Urothelium cell line (cell line): ENCODE results near the gene RALGPS1.
"Not testable (repeated sequence)": the region's sequence is repeated elsewhere in the genome, so short reads cannot be mapped to it uniquely, and the experiment has no call there.

ENCODE experiments used
- DNase-seq: peaks from one replicate; pipeline ENCODE4 v3.0.0; 2011; ENCODE audit warnings: low spot score, mixed read lengths
- FAIRE-seq: peaks from 2 replicates; lab custom pipeline; 2011; peaks lifted over from hg19 to GRCh38; lab: Jason Lieb, UNC

RALGPS1 gene

DNA sequence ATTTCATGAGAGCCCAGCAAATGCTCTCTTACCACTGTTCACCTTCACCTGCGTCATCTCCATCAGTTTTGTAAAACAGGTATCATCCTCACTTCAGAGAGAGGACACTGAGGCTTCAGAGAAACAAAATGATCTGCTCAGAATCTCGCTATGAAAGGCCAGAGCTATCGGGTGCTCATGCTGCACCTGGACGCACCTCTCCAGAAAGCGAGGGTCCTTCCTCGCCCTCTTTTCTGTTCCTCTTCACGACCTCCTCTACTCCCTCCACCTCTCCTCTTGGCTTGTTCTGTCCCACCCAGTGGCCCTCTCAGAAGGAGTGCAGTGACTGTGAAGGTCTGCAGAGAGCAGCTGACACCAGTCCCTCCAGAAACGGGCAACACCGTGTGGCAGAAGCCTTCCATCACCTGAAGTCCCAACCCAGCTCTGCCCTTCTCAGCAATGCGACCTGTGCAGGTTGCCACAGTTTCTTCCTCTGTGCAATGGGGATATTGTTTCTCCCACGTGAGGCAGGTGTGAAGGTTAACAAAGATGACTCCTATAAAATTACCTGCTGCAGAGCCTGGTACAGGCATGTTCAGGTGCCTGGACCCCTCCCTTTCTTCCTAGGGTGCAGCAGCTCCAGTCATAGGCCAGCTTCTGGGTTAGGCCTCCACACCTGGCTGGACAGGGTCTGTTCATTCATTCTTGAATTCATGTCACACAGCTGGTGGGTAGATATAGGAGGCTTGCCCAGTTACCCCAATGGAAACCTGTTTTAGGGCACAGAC, 253.2 kb downstream of the RALGPS1 start:
- DNase-seq (no peak), FAIRE-seq (no peak)

DNA sequence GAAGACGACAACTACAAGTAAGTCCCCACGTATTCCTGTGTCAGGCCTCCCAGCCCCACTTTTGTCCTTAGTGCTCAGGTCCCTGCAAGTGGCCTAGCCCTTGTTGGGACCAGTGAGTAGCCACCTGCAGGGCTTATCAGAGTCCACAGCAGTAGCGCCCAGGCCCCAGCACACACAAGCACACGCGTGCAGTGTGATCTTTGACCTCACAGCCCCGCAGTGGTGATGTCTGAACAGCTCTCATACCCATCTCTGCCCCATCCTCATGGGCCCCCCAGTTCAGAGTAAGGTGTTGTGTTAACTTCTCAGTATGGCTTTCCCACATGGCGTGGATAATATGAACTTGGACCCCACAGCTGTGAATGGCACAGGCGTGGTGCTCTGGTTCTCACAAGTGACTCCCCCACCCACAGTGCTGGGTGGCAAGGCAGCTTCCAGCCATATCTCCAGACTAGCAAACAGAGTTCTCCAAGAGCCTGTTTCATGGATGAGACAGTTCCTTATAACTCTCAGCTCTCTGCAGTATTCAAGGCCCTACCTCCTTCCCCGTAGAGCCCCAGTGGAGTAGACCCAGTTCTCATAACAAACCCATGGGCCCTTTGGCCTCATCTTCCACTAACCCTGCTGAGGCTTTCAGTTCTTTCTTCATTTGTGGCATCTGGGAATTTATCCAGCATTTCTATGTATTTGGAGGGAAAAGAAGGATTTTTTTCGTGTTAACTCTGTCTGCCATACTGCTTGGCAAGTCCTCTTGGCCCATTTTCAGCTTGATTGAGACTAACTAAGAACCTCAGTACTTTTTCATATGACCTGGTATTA, 254.4 kb downstream of the RALGPS1 start:
- FAIRE-seq, result no peak
- DNase-seq, result no peak

DNA sequence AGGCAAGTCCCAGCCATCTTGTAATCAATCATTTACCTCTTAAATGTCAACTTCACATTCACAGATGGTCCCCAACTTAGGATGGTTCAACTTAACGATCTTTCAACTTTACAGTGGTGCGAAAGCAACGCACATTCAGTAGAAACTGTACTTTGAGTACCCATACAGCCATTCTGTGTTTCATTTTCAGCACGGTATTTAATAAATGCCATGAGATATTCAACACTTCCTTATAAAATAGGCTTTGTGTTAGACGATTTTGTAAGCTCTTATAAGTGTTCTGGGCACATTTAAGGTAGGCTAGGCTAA, 254.9 kb downstream of the RALGPS1 start:
- FAIRE-seq (no peak), DNase-seq (no peak)

DNA sequence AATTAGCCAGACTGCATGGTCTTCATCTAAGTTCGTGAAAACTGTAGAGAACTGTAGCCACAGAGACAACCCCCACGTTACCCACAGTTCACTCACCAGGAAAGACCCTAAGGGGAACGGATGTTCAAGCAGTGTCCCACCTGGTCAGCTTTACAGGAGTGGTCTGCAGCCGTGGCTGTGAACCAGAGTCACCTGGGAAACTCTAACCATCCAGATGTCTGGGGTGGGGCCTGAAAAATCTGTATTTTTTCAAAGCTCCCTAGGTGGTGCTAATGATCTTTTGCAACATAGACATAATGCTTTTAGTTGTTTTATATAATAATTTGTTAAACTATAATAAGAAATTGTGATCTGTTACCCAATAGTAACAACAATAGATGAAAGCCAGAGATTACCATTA, 255.5 kb downstream of the RALGPS1 start:
- FAIRE-seq (no peak), DNase-seq (no peak)

DNA sequence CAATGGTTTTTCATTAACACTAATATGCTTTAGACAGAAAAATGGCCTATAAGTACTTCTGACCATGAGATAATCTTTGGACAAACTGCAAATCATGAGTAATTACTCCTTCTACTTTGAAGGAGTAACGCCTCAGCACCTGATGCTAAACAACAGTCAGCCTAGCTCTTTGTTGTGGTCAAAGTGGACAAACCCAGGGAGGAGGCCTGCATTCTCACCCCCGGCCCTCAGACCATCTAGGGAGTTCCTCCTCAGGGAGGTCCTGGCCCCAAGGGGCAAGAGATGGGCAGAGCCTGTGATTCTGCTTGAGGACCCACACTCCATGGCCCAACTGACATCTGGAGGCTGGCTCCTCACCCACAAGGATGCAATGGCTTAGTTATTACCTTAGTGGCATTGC, 256.1 kb downstream of the RALGPS1 start:
- no peak for DNase-seq
- FAIRE-seq, result no peak

DNA sequence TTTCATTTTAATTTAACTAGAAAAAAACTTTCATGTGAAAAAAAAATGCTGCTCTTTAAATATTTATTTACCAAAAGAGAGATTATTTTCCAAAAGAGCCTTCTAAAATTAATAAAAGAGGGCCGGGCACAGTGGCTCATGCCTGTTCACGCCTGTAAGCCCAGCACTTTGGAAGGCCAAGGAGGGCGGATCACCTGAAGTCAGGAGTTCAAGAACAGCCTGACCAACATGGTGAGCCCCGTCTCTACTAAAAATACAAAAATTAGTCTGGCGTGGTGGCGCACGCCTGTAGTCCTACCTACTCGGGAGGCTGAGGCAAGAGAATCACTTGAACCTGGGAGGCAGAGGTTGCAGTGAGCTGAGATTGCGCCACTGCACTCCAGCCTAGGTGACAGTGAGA, 256.8 kb downstream of the RALGPS1 start:
- FAIRE-seq, DNase-seq: not testable (repeated sequence)

DNA sequence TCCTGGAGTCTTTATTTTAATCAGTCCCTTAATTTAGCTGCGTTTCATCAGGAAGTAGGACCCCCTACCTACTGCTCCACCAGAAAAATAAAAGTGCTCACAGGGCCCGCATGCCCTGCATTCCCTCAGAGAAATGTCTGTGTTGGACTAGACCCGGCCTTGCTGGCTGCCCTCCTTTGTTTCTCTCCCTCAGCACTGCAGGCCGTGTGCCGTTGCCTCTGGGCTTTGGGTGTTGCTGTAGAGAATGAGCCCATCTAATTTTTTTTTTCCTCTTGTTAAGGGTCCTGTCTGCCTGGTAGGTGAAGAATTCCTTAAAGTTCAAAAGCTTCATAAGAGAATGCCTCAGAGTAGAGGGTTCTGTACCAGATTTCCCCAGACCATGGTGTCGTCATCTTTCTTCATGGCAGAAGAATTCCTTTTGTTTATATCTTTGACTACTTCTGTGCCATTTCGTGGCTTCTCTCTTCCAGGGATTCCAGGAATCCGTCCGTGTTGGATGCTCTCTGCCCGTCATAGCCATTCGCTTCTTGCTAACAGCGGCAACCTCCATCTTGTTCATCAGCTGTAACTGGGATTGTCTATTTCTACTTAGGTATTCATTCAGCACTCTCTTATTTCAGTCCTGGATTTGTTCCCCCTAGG, 257.6 kb downstream of the RALGPS1 start:
- no peak for FAIRE-seq
- DNase-seq, result no peak

DNA sequence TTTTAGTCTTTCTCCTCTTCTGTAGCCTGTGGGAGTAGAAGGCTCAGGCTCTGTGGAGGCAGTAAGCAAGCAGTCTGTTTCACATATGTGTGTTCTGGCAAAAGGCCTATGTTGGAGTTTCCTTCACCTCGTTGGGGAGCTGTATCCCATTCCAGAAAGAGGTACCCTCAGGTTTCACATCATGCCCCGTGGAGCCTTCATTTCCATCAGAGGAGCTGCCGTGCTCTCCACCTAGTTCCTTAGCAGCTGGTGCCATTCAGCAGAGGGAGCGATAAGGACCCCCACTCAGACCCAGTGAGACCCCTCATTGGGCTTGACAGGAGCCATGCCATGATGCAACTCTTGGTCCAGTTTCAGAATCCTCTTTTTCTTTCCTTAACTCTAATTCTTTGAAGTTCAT, 258.5 kb downstream of the RALGPS1 start:
- FAIRE-seq, result no peak
- DNase-seq, result no peak

DNA sequence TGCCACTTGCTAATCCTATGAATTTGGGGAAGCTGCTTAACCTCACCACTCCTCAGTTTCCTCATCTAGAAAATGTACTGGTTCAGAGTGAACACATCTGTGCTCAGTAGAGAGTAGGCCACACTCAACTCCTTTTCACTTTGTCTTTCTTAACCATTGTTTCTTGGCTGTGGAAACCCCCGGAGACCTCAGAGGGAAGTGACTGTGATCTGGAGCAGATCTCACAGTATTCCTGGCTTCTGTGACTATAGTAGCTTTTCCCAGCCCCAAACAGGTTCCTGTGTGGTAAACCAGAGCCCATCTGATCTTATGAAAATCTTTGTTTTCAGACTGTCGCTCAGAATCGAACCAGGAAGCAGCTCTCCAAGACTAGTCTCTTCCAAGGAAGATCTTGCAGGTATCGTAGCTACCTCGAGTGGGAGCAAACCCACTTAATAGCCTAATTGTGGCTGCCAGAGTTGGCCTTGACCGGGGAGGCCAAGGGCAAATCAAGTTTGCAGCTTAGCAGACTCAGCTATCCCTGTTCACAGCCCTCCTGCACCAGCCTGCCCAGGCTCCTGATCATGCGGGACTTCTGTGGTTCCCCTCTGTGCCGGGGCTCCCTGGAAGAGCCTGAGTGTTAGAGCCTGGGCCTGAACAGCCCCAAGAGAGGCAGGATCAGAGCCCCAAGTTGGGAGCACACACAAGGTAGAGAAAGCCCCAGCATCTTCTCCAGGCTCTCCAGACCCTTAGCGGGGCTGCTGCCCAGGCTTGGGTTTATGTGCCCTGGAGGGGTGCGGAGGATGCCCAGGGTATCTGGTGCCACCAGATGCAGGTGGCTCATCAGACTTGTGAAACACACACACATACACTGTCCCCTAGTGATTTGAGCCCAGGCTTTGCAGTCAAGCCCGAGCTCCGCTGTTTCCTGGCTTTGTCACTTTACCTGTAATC, 260.1 kb downstream of the RALGPS1 start:
- no peak for DNase-seq
- FAIRE-seq, result no peak

DNA sequence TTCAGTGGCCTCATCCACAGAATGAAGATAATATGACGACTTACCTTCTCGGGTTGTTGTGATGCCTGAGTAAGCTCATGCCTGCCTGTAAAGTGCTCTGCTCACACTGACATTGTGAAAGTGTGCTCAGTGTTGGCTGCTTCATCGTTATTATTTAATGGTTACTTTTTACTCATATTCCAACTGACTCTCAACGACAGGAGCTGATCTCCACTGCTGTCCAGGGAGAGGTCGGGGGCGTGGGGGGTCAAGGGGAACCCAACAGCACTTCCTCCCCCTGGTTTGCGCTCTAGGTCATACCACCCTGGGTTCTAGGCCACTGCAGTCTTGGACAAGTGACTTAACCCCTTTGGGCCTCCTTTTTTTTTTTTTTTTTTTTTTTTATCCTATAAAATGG, 260.7 kb downstream of the RALGPS1 start:
- DNase-seq, result no peak
- no peak for FAIRE-seq

DNA sequence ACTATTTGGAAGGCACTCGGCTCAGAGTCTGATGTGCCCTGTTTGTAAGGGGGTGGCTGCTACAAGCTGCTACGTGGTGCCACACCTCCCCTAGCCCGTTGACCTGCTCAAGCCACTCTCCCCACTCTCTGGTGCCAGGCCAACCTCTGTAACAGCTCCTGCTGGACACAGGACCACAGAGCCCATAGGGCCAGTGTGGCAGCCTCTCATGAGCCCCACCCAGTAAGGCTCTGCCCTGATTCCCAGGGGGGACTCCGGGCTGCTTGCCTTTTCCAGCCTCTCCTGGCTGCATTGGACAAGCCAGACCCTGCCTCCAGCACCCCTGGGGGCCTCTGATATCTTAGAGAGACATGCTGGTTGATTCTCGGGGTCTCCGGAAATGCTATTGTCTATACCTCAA, 261.2 kb downstream of the RALGPS1 start:
- DNase-seq (no peak), FAIRE-seq (no peak)

DNA sequence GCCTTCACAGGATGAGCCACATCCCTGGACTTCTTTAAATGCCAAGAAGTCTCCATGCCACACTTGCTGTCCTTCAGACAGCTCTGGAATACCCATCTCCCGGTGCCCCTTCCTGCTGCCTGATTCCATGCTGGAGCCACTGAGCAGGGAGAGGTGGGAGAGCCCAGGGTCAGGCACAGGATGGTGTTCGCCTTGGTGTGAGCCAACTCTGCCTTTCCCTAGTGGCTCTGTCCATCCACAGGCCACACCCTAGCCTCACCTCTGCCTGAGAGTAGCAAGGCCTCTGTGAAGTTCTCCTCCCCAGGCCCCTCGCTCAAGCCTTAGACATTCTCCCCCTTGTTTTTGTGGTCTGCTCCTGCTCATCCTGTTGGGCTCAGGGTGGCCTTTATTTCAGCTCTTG, 262.0 kb downstream of the RALGPS1 start:
- DNase-seq, result no peak
- no peak for FAIRE-seq

DNA sequence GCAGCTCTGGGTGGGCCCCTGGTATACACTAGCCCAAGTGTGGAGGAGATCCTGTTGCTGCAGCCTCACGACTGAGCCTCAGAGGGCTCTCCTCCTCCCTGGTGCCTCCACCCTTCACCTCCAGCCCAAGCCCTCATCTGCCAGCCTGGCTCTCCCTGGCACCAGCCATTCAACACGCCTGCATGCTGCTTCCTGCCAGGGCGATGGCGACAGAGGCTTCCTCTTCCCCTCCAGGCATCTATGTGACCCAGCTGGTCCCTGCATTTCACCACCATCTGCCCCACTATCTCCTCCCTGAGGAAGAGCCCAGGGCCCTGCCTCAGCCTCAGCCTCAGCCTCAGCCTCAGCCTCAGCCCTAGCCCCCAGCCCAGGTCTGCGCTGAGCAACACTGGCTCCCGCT, 262.6 kb downstream of the RALGPS1 start:
- FAIRE-seq, result no peak
- no peak for DNase-seq

DNA sequence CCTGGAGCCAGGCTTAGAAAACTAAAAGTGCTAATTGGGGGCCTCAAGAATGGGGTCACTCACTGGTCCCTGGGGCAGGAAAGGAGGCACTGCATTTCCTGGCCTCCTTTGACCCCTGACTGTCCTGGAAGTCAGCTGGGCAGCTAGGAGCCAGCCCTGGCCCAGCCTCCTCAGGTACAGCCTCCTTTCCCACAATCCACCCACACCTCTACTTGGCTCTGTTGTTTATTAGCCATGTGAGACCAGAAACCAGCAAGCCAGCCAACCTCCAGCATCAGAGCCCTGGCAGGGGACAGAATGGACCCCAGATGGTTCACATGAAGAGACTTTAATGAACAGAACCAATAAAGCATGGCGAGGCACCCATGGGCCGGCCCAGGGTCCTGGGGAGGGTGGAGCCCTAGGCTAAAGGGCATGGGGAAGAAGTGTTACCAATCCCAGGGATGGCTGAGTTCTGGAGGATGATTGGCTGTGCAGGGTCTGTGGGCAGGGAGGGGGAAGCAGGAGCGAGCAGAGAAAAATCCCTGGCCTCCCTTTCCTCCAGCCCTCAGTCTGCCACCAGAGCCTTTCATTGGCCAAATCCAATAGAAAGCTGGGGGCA, 263.2 kb downstream of the RALGPS1 start:
- DNase-seq (no peak), FAIRE-seq (no peak)

DNA sequence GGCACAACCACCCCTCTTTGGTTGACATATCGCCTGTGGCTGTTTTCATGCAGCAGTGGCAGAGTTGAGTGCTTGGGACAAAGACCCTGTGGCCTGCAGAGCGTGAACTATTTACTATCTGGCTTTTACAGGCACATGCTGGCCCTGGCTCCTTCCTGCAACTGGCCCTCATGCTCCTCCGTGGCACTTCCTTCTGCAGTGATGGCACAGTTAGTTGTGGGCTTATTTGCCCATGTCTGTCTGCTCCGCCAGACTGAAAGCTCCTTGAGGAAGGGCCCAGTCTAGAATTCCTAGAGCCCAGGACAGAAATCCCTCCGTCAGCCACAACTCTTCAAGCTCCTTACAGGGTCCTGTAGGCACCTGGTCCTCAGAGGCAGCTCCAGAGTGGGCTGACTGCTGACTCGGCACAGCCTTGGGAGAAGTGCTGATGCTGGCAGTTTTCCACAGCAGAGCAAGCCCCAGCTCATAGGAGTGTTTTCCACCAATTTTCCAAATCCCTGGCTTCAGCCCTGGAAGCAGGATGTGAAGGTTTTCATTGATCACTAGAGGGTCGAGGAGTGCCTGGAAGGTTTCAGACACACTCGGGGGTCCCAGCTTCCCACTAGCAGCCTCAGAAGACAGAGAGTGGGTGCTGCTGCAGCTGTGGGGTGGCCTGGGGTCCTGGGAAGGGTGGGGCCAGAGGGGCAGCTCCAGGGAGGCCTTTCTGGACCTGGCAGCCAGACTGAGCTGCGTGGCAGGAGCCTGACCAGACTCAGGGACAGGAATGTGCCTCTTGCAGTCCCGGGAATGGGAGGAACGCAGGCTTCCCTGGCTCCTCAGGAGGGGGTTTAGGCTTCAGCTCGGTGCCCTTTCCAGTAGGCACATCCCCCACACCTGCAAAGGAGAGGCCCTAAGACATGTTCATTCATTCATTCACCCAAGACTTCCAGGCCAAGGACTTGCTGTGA, 264.4 kb downstream of the RALGPS1 start:
- no peak for DNase-seq
- FAIRE-seq, result no peak

DNA sequence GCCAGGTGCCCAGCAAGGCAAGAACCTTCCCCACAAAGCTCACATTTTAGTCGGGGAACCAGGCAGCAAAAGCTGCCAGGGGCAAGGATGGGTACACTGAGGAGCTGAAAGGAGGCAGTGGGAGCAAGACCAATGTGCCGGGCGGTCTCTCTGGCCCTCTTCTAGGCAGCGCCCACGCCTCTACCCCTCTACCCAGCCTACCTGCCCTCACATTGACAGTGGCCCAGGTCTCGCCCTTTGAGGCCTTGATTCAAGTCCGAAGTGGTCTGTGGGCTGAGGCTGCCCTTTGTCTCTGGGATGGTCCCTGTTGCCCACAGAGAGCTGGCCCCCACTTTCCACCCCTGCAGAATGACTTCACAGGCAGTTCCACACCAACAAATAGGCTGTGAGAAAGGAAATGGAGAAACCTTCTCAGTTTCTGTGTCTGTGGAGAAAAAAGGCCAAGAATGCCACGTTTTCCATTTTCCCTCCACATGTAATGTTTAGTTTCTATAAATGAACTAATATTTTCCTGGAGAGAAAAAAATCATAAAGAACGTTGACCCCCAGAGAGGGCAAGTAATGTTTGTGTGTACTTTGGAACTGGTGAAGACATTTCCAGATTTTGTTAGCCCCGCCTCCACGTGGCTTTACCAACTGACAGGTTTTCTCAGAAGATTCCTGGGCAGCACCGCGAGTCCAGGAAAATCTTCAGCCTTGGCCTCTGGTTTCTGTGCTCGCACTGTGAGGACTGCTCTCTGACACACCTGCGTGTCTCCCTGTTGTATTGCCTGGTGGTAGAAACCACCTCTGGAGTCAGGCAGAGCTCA, 265.3 kb downstream of the RALGPS1 start:
- no peak for FAIRE-seq

DNA sequence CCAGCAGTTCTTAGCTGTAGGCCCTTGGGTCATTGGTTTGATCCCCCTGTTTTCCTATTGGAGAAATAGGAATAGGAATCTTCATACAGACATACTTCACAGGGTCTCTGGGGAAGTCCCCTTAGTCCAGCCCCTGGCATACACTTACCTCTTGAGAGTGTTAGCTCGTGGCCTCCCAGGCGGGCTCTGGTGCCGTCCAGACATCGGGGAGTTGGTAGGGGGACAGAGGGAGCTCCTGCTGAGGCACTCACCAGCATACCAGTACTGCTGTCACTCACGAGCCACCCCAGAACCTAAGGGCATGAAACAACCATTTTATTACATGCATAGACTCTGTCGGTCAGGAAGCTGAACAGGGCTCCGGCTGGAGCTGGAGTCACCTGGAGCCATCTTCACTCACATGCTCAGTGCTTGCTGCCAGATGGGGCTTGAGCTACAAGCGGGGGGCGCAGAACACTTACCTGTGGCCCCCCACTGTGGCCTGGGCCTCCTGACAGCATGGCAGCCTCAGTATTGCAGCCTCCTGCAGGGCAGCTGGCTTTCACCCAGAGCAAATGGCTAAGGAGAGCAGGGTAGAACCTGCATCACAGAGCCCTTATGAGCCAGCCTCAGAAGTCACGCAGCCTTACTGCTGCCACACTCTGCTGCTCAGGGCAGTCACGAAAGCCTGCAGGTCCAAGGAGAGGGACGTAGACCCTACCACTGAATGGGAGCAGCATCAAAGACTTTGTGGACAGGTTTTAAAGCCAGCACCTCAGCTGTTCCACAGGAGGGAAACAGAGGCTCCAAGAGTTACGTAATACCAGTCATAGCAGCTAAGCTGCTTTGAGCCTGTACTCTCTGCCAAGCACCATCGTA, 266.1 kb downstream of the RALGPS1 start:
- no peak for DNase-seq
- FAIRE-seq, result no peak

More for the DNA sequence above, 265.3 kb downstream of the RALGPS1 start:
- DNase-seq, result no peak

DNA sequence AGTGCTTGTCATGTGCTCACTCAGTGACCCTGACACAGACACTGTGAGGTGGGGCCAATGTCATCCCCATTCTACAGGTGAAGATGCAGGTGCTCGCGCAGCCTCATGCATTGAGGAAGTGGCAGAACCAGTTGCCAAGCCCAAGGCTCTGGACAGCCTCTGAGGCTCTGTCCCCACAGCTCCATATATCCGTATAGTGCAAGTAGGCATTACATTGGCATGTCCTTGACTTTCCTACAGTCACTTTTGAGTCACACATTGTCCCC, 266.7 kb downstream of the RALGPS1 start:
- FAIRE-seq, result no peak

More for the DNA sequence above, 266.7 kb downstream of the RALGPS1 start:
- no peak for DNase-seq
